Activated CD8-positive, alpha-beta memory T cell treated with anti-CD3 and anti-CD28 coated beads for 36 hours (primary cell): ENCODE results near the gene AFF4. TPM values are rescaled to one million over a fixed set of nuclear protein-coding genes. Genes with fewer than 3 reads are reported as not detected.
"Not testable (repeated sequence)": the region's sequence is repeated elsewhere in the genome, so short reads cannot be mapped to it uniquely, and the experiment has no call there.

ENCODE experiments used
- CTCF ChIA-PET: fragments of 350-600 bp; sonication (Branson Sonifier 250); formaldehyde crosslinking; loops from one replicate; lab custom pipeline; 2021; ENCODE audit warnings: antibody characterized with exemption; lab: Charles Lee
- POLR2A ChIA-PET: fragments of 350-600 bp; sonication (Branson Sonifier 250); formaldehyde crosslinking; loops from one replicate; lab custom pipeline; 2021; ENCODE audit warnings: antibody characterized with exemption; lab: Charles Lee
- total RNA-seq, 2 experiments: library from RNA; stranded (reverse); gene quantifications; one replicate each; pipeline ENCODE4 v1.2.3, GENCODE V29; 2021

The AFF4 gene
- total RNA-seq, 2 experiments from 2014 or later: 23.2 to 25.7 TPM

DNA sequence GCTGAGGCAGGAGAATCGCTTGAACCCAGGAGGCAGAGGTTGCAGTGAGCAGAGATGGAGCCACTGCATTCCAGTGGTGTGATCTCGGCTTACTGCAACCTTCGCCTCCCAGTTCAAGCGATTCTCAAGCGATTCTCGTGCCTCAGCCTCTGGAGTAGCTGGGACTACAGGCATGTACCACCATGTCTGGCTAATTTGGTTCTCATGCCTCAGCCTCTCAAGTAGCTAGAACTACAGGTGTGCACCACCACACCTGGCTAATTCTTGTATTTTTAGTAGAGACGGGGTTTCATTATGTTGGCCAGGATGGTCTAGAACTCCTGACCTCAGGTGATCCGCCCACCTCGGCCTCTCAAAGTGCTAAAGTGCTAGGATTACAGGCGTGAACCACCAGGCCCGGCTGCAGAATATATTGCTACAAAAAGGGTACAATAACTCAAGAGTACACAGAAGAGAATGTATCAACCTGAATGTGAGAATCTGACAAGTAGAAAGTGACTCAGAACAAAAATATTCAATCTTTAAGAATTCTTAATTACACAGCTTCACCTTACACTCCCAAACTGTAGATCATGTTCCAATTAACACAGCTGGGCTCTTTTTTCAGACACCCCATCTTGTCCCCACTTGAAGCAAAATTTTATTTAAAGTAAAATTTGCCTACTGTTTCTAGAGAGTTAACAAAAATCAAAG is 2.2 kb downstream of the AFF4 start:
- CTCF ChIA-PET: interaction anchor here (0.6 kb wide), 1 partner anchor 11 kb away, joined by 4 read pairs; no protein-coding TSS in a partner anchor

DNA sequence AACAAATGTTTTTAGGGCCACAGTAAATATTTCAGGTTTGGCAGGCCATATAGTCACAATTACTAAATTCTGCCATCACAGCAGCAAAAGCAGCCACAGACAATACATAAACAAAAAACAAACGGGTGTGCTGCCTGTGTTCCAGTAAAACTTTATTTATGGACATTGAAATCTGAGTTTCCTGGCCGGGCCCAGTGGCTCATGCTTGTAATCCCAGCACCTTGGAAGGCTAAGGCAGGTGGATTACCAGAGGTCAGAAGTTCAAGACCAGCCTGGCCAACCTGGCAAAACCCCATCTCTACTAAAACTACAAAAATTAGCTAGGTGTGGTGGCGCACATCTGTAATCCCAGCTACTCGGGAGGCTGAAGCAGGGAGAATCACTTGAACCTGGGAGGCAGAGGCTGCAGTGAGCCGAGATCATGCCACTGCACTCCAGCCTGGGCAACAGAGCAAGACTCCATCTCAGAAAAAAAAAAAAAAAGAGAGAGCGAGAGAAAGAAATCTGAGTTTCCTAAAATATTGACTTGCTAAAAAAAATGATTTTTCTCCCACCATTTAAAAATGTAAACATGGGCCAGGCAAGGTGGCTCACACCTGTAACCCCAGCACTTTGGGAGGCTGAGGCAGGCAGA is 7.2 kb downstream of the AFF4 start:
- POLR2A ChIA-PET, CTCF ChIA-PET: not testable (repeated sequence)

More for the DNA sequence above, 2.2 kb downstream of the AFF4 start:
- POLR2A ChIA-PET: interaction anchor here (1.6 to 3.2 kb wide), 2 partner anchors 91 to 97 kb away, joined by 10 to 19 read pairs; partner anchors contain the start of gene HSPA4

DNA sequence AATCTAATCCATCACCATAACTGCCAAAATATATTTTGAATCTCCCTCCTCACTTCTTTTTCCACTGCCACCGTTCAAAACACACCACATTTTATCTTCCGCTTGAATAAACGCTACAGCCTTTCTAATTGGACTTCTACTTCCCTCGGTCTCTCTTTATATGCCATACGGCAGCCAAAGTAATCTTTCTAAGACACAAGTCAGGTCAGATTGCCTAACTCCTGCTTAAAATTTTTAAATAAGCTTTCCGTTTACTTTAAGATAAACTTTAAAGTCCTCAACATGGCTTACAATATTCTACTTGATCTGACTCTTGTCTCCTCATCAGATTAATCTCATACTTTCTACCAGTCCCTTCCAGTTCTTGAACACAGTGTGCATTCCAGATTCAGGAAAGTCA is 9.7 kb downstream of the AFF4 start:
- ChIA-PET POLR2A (no interaction called here), CTCF (interaction anchor here (0.6 kb wide), 1 partner anchor 27 kb away, joined by 3 read pairs; no protein-coding TSS in a partner anchor)

DNA sequence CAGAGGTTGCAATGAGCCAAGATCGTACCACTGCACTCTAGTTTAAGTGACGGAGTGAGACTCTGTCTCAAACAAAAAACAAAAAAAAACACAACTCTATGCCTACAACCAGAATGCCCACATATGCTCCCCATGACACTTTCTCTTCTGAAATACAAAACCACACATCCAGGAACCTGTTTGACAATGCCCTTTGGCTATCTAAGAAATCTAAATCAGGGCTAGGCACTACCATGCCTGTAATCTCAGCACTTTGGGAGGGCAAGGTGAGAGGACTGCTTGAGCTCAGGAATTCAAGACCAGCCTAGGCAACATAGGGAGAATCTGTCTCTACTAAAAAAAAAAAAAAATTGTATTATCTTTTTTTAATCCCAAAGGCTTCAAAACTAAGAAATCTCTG is 10.6 kb downstream of the AFF4 start:
- CTCF ChIA-PET: no interaction called here

DNA sequence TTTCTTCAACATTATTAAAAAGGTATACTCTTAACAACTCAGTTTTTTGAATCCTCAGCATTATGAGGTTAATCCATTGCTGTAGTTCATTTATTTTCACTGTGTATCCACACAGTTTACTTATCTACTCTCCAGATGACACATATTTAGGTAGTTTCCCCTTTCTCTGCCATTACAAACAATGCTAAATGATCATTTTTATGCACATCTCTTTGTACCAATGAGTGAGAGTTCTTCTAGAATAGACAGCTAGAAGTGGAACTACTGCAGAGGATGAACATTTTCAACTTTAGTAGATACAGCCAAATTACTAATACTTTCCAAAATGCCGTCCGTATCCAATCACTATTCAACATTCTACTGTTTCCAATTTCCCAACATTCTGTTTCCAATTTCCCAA is 11.5 kb downstream of the AFF4 start:
- CTCF ChIA-PET: no interaction called here
- POLR2A ChIA-PET: no interaction called here

More for the DNA sequence above, 10.6 kb downstream of the AFF4 start:
- POLR2A ChIA-PET: no interaction called here

GRCh38 chr5:132949136-132949535 is 14.3 kb downstream of the AFF4 start:
- POLR2A ChIA-PET: no interaction called here
- CTCF ChIA-PET: interaction anchor here (0.6 to 0.8 kb wide), 2 partner anchors 144 to 1368 kb away, joined by 3 read pairs; no protein-coding TSS in a partner anchor

- CTCF ChIA-PET: no interaction called here
- POLR2A ChIA-PET: no interaction called here
These were observed 15.8 kb downstream of the AFF4 start for GRCh38 chr5:132947671-132948070.

GRCh38 chr5:132945315-132945714 is 18.1 kb downstream of the AFF4 start:
- POLR2A ChIA-PET, CTCF ChIA-PET: not testable (repeated sequence)

DNA sequence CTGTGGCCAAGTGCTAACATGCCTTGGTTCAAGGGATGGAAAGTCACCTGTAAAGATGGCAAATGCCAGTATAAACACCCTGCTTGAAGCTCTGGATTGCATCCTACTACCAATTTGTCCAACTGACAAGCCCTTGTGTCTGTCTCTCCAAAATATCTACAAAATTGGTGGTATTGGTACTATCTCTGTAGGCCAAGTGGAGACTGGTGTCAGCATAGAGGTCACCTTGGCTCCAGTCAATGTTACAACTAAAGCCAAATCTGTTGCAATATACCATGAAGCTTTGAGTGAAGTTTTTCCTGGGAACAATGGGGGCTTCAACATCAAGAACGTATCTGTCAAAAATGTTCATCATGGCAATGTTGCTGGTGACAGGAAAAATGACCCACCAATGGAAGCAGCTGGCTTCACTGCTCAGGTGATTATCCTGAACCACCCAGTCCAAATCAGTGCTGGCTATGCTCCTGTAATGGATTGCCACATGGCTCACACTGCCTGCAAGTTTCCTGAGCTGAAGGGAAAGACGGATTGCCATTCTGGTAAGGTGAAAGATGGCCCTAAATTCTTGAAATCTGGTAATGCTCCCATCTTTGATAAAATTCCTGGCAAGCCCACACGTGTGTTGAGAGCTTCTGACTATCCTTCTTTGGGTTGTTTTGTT is 19.9 kb downstream of the AFF4 start:
- POLR2A ChIA-PET: no interaction called here
- CTCF ChIA-PET: no interaction called here

DNA sequence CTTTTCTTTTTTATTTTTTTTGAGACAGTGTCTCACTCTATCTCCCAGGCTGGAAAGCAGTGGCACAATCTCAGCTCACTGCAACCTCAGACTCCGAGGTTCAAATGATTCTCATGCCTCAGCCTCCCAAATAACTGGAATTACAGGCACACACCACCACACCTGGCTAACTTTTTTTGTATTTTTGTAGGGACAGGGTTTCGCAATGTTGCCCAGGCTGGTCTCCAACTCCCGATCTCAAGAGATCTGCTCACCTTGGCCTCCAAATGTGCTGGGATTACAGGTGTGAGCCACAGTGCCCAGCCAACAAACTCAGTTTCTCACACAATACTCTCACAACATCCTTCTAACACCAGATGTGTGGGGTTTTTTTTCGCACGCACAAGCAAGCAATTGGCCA is 22.1 kb downstream of the AFF4 start:
- CTCF ChIA-PET: no interaction called here
- POLR2A ChIA-PET: no interaction called here

DNA sequence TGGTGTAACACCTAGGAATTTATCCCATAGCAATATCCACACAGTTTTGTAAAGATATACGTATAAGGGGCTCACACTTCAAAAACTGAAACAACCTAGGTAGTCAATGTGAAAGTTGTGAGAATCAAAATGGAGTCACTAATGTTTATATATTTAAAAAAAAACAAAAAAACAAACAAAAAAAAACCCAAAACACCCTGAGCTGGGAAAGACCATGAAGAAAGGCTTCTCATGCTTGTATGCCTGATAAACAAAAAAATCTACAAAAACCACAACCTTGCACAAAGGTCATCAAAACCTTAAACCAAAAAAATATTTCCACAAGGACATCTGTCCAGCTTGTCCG is 35.4 kb downstream of the AFF4 start:
- ChIA-PET CTCF (no interaction called here), POLR2A (no interaction called here)

GRCh38 chr5:132927355-132928061 is 35.9 kb downstream of the AFF4 start:
- ChIA-PET CTCF (no interaction called here), POLR2A (no interaction called here)

GRCh38 chr5:132926437-132926836 is 37.0 kb downstream of the AFF4 start:
- ChIA-PET POLR2A (no interaction called here), CTCF (no interaction called here)

- CTCF ChIA-PET: interaction anchor here (0.6 kb wide), 1 partner anchor 559 kb away, joined by 3 read pairs; no protein-coding TSS in a partner anchor
- POLR2A ChIA-PET: no interaction called here
These were observed 47.3 kb downstream of the AFF4 start for GRCh38 chr5:132916086-132916485.

DNA sequence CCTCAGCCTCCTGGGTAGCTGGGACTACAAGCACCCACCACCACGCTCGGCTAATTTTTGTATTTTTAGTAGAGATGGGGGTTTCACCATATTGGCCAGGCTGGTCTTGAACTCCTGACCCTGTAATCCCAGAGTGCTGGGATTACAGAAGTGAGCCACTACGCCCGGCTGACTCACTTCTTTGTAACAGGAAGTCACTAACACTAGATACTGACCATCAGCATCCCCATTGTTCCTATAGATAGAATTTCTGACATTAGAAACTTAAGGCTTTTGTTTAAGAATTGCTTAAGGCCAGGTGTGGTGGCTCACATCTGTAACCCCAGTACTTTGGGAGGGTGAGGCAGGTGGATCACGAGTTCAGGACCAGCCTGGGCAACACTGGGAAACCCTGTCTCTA is 47.8 kb downstream of the AFF4 start:
- CTCF ChIA-PET: no interaction called here
- POLR2A ChIA-PET: no interaction called here

GRCh38 chr5:132909702-132910101 is 53.7 kb downstream of the AFF4 start:
- POLR2A ChIA-PET: no interaction called here
- CTCF ChIA-PET: no interaction called here

- ChIA-PET CTCF (no interaction called here), POLR2A (no interaction called here)
These were observed 56.3 kb downstream of the AFF4 start for GRCh38 chr5:132907161-132907560.

DNA sequence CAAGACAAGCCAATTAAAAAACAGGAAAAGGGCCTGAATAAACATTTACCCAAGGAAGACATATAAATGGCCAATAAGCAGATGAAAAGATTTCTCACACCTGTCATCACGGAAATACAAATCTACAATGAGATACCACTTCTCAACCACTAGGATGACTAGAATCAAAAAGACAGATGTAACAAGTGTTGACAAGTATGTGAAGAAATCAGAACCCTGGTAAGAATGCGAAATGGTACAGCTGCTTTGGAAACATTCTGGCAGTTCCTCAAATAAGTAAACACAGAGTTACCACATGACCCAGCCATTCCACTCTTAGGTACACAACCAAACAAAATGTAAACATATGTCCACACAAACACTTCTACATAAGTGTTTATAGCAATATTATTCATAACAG is 57.5 kb downstream of the AFF4 start:
- CTCF ChIA-PET: no interaction called here
- POLR2A ChIA-PET: no interaction called here

DNA sequence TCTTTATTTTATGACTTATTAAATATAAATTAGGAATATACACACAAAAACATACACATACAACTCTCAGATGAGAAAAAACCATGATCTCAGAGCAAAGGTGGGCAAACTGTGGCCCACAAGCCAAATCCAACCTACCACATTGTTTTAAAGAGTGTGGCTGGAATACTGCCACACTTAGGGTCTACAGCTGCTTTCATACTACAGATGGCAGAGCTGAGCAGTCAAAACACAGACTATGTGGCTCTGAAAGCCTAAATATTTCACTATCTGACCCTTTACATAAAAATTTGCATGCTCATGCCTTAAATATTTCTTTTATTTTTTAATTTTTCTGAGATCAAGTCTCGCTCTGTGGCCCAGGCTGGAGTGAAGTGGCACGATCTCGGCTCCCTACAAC is 61.7 kb downstream of the AFF4 start:
- CTCF ChIA-PET: interaction anchor here (1.4 kb wide), 1 partner anchor 10 kb away, joined by 3 read pairs; no protein-coding TSS in a partner anchor

GRCh38 chr5:132901036-132901435 is 62.4 kb downstream of the AFF4 start:
- ChIA-PET CTCF (interaction anchor here (1.4 kb wide), 1 partner anchor 9 kb away, joined by 3 read pairs; no protein-coding TSS in a partner anchor), POLR2A (no interaction called here)

More for the DNA sequence above, 61.7 kb downstream of the AFF4 start:
- POLR2A ChIA-PET: no interaction called here
